Activated CD8-positive, alpha-beta T cell treated with anti-CD3 and anti-CD28 coated beads, Interleukin-2, amount 10 ng/mL, durations not matched to agents 7 days and 5 days (primary cell): ENCODE measurements around the gene HID1. TPM values are rescaled to one million over a fixed set of nuclear protein-coding genes. Genes with fewer than 3 reads are reported as not detected.
"Not testable (repeated sequence)": the region's sequence is repeated elsewhere in the genome, so short reads cannot be mapped to it uniquely, and the experiment has no call there.

Experiments used
- ATAC-seq: fragments of 150-1000 bp; cut with Tn5 transposase; one replicate; pipeline ENCODE4 v1.10.0; 2021; ENCODE audit warnings: moderate library complexity
- CTCF ChIA-PET: fragments of 350-600 bp; sonication (Branson Sonifier 250); formaldehyde crosslinking; loops from one replicate; lab custom pipeline; 2021; ENCODE audit warnings: antibody characterized with exemption; lab: Charles Lee
- POLR2A ChIA-PET: fragments of 350-600 bp; sonication (Branson Sonifier 250); formaldehyde crosslinking; loops from one replicate; lab custom pipeline; 2021; ENCODE audit warnings: antibody characterized with exemption; lab: Charles Lee
- DNase-seq: peaks from one replicate; pipeline ENCODE4 v3.0.0-alpha.2; 2020
- H3K27ac Mint-ChIP-seq: one replicate; pipeline ENCODE4 v1.8.0; 2021; ENCODE audit warnings: mild to moderate bottlenecking, mixed read lengths
- H3K27me3 Mint-ChIP-seq: one replicate; pipeline ENCODE4 v1.8.0; 2021; ENCODE audit warnings: low read depth, mixed read lengths
- H3K36me3 Mint-ChIP-seq: one replicate; pipeline ENCODE4 v1.8.0; 2021; ENCODE audit warnings: low read depth, mixed read lengths
- H3K4me1 Mint-ChIP-seq: one replicate; pipeline ENCODE4 v1.8.0; 2021; ENCODE audit warnings: low read depth, mixed read lengths
- H3K4me3 Mint-ChIP-seq: one replicate; pipeline ENCODE4 v1.8.0; 2021; ENCODE audit warnings: mild to moderate bottlenecking, mixed read lengths
- H3K9me3 Mint-ChIP-seq: one replicate; pipeline ENCODE4 v1.8.0; 2022; ENCODE audit warnings: mixed read lengths; ENCODE audit not compliant: insufficient read depth
- total RNA-seq, 2 experiments: library from RNA; stranded (reverse); gene quantifications; one replicate each; pipeline ENCODE4 v1.2.3, GENCODE V29; 2021

Gene HID1
- total RNA-seq, 2 experiments from 2014 or later = 0.18 to 0.55 TPM

GRCh38 chr17:75010683-75011400, 38.3 kb upstream of the HID1 start:
- ATAC-seq = no peak

GRCh38 chr17:75009139-75009724, 36.7 kb upstream of the HID1 start:
- POLR2A ChIA-PET = no interaction called here
- no peak overlapping the region for H3K27ac Mint-ChIP-seq

More at GRCh38 chr17:75010683-75011400, 38.3 kb upstream of the HID1 start:
- Mint-ChIP-seq H3K27me3 (no peaks in the 10 kb centered on the region), H3K4me3 (no peak overlapping the region), H3K36me3 (peaks cover 9% of the 10 kb centered on the region), H3K4me1 (peaks cover 15% of the 10 kb centered on the region), H3K9me3 (no peaks in the 10 kb centered on the region), H3K27ac (no peak overlapping the region)
- CTCF ChIA-PET = interaction anchor here (0.8 to 11.2 kb wide), 13 partner anchors 14 to 191 kb away, joined by 3 to 182 read pairs (median 5); partner anchors contain the start of genes ATP5PD, CDR2L, KCTD2 and OTOP2
- POLR2A ChIA-PET = interaction anchor here (2.1 to 3.4 kb wide), 4 partner anchors 11 to 49 kb away, joined by 8 to 26 read pairs (median 12); partner anchors contain the start of gene CDR2L
- DNase-seq = no peak

GRCh38 chr17:75008373-75008772, 35.8 kb upstream of the HID1 start:
- ATAC-seq (no peak), DNase-seq (no peak)
- H3K4me1 Mint-ChIP-seq = peaks cover 9% of the 10 kb centered on the region
- H3K36me3 Mint-ChIP-seq = no peaks in the 10 kb centered on the region
- no peaks in the 10 kb centered on the region for H3K9me3 Mint-ChIP-seq
- CTCF ChIA-PET = interaction anchor here (0.6 to 11.2 kb wide), 2 partner anchors 49 to 163 kb away, joined by 3 to 182 read pairs; no protein-coding TSS in a partner anchor
- POLR2A ChIA-PET = no interaction called here
- H3K27ac Mint-ChIP-seq = no peak overlapping the region
- H3K4me3 Mint-ChIP-seq = no peak overlapping the region
- H3K27me3 Mint-ChIP-seq = no peaks in the 10 kb centered on the region

More at GRCh38 chr17:75009139-75009724, 36.7 kb upstream of the HID1 start:
- DNase-seq (no peak), ATAC-seq (no peak)
- H3K9me3 Mint-ChIP-seq = no peaks in the 10 kb centered on the region
- CTCF ChIA-PET = interaction anchor here (11.2 kb wide), 1 partner anchor 50 kb away, joined by 182 read pairs; no protein-coding TSS in a partner anchor
- H3K36me3 Mint-ChIP-seq = peaks cover 2% of the 10 kb centered on the region
- H3K4me3 Mint-ChIP-seq = no peak overlapping the region
- H3K27me3 Mint-ChIP-seq = no peaks in the 10 kb centered on the region
- H3K4me1 Mint-ChIP-seq = peaks cover 15% of the 10 kb centered on the region

- Mint-ChIP-seq H3K27me3 (no peaks in the 10 kb centered on the region), H3K27ac (no peak overlapping the region), H3K4me1 (no peaks in the 10 kb centered on the region), H3K4me3 (no peak overlapping the region), H3K9me3 (no peaks in the 10 kb centered on the region), H3K36me3 (no peaks in the 10 kb centered on the region)
- no peak for ATAC-seq
- ChIA-PET CTCF (interaction anchor here (11.2 kb wide), 1 partner anchor 47 kb away, joined by 182 read pairs; no protein-coding TSS in a partner anchor), POLR2A (no interaction called here)
- no peak for DNase-seq
Measured at GRCh38 chr17:75006653-75007052, 34.1 kb upstream of the HID1 start.

- not testable (repeated sequence) for H3K27ac Mint-ChIP-seq
Measured at GRCh38 chr17:75006084-75006483, 33.5 kb upstream of the HID1 start.

GRCh38 chr17:75005291-75005690, 32.7 kb upstream of the HID1 start:
- DNase-seq (no peak), ATAC-seq (no peak)
- ChIA-PET POLR2A (interaction anchor here (0.9 to 1.0 kb wide), 2 partner anchors 8 to 22 kb away, joined by 3 read pairs; no protein-coding TSS in a partner anchor), CTCF (interaction anchor here (1.0 to 11.2 kb wide), 2 partner anchors 18 to 46 kb away, joined by 3 to 182 read pairs; partner anchors contain the start of gene CDR2L)
- no peak overlapping the region for H3K4me3 Mint-ChIP-seq
- H3K9me3 Mint-ChIP-seq = no peaks in the 10 kb centered on the region
- no peak overlapping the region for H3K27ac Mint-ChIP-seq
- no peaks in the 10 kb centered on the region for H3K36me3 Mint-ChIP-seq
- no peaks in the 10 kb centered on the region for H3K27me3 Mint-ChIP-seq
- no peaks in the 10 kb centered on the region for H3K4me1 Mint-ChIP-seq

More at GRCh38 chr17:75006084-75006483, 33.5 kb upstream of the HID1 start:
- not testable (repeated sequence) for ATAC-seq, H3K4me3 Mint-ChIP-seq, H3K4me1 Mint-ChIP-seq, DNase-seq, H3K9me3 Mint-ChIP-seq, H3K27me3 Mint-ChIP-seq, H3K36me3 Mint-ChIP-seq
- POLR2A ChIA-PET = interaction anchor here (0.9 kb wide), 1 partner anchor 21 kb away, joined by 3 read pairs; no protein-coding TSS in a partner anchor
- CTCF ChIA-PET = interaction anchor here (1.0 to 11.2 kb wide), 2 partner anchors 19 to 47 kb away, joined by 3 to 182 read pairs; partner anchors contain the start of gene CDR2L

GRCh38 chr17:75004371-75004770, 31.8 kb upstream of the HID1 start:
- Mint-ChIP-seq H3K4me3 (no peak overlapping the region), H3K9me3 (no peaks in the 10 kb centered on the region), H3K27me3 (no peaks in the 10 kb centered on the region), H3K36me3 (no peaks in the 10 kb centered on the region), H3K27ac (no peak overlapping the region), H3K4me1 (no peaks in the 10 kb centered on the region)
- POLR2A ChIA-PET = interaction anchor here (1.0 kb wide), 1 partner anchor 9 kb away, joined by 3 read pairs; no protein-coding TSS in a partner anchor
- ATAC-seq (no peak), DNase-seq (no peak)
- CTCF ChIA-PET = interaction anchor here (0.8 to 11.2 kb wide), 2 partner anchors 8 to 45 kb away, joined by 3 to 182 read pairs; partner anchors contain the start of gene MRPL58

GRCh38 chr17:75003957-75004355, 31.4 kb upstream of the HID1 start:
- Mint-ChIP-seq H3K4me1 (peaks cover under 1% of the 10 kb centered on the region), H3K36me3 (no peaks in the 10 kb centered on the region), H3K4me3 (no peak overlapping the region), H3K27me3 (no peaks in the 10 kb centered on the region), H3K9me3 (no peaks in the 10 kb centered on the region), H3K27ac (no peak overlapping the region)
- no peak for ATAC-seq
- DNase-seq = no peak
- CTCF ChIA-PET = interaction anchor here (0.8 to 11.2 kb wide), 2 partner anchors 9 to 45 kb away, joined by 3 to 182 read pairs; partner anchors contain the start of gene MRPL58
- POLR2A ChIA-PET = interaction anchor here (1.5 kb wide), 1 partner anchor 9 kb away, joined by 4 read pairs; the partner anchor contains the start of gene MRPL58

GRCh38 chr17:75003070-75003956, 30.8 kb upstream of the HID1 start:
- POLR2A ChIA-PET = interaction anchor here (1.5 kb wide), 1 partner anchor 9 kb away, joined by 4 read pairs; the partner anchor contains the start of gene MRPL58
- Mint-ChIP-seq H3K4me3 (no peak overlapping the region), H3K9me3 (no peaks in the 10 kb centered on the region), H3K4me1 (peaks cover 7% of the 10 kb centered on the region), H3K27me3 (no peaks in the 10 kb centered on the region), H3K27ac (no peak overlapping the region), H3K36me3 (no peaks in the 10 kb centered on the region)
- CTCF ChIA-PET = interaction anchor here (11.2 kb wide), 1 partner anchor 44 kb away, joined by 182 read pairs; no protein-coding TSS in a partner anchor
- no peak for DNase-seq
- no peak for ATAC-seq

GRCh38 chr17:75001915-75002843, 29.6 kb upstream of the HID1 start:
- Mint-ChIP-seq H3K4me3 (no peak overlapping the region), H3K27me3 (peaks cover 2% of the 10 kb centered on the region), H3K9me3 (no peaks in the 10 kb centered on the region), H3K27ac (no peak overlapping the region), H3K36me3 (no peaks in the 10 kb centered on the region), H3K4me1 (peaks cover 10% of the 10 kb centered on the region)
- no peak for DNase-seq
- CTCF ChIA-PET = no interaction called here
- no peak for ATAC-seq
- POLR2A ChIA-PET = interaction anchor here (1.5 kb wide), 1 partner anchor 11 kb away, joined by 4 read pairs; the partner anchor contains the start of gene MRPL58
